Stimulated activated CD8-positive, alpha-beta memory T cell treated with anti-CD3 and anti-CD28 coated beads, Interleukin-4, amount 100 ng/mL, for 24 hours (primary cell): ENCODE data around the gene DPP6.
"Not testable (repeated sequence)": the region's sequence is repeated elsewhere in the genome, so short reads cannot be mapped to it uniquely, and the experiment has no call there.

Experiments
- DNase-seq: peaks from one replicate; pipeline ENCODE4 v3.0.0-alpha.2; 2020; ENCODE audit warnings: low read depth

Gene DPP6

DNA sequence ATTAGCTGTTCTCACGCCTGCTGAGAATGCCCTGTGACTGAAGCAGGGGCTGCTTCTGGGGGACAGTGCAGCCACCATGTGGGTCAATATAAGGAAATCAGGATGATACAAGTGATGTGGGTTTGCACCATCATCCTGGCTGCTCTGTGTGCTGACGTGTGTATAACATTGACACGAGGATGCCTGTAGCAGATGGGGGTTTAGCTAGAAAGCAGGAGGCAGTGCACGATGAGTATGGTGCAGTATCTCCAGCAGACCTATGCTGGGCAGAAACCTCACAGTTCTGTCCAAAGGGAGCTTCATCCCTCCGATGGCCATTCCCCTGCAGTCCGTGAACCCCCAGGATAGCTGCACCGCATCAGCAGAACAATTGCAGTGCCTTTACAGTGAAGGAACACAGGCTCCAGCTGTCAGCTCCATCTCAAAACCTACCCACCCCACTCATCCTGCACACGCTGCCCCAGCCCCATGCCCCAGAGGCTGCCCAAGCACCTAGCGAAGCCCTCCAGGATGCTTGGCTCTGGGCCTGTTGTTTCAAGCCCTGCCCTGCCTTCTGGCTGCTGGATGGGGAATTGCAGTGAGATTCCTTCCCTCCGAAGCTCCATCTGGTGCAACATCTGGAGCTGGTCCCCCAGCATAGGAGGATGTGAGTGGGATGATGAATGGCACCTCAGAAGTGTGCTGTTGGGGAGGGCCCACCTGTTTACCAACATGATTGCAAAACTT, 96.8 kb downstream of the DPP6 start:
- DNase-seq, result not testable (repeated sequence)

- DNase-seq, result not testable (repeated sequence)
Observed at GRCh38 chr7:154150656-154151055, 98.5 kb downstream of the DPP6 start.

DNA sequence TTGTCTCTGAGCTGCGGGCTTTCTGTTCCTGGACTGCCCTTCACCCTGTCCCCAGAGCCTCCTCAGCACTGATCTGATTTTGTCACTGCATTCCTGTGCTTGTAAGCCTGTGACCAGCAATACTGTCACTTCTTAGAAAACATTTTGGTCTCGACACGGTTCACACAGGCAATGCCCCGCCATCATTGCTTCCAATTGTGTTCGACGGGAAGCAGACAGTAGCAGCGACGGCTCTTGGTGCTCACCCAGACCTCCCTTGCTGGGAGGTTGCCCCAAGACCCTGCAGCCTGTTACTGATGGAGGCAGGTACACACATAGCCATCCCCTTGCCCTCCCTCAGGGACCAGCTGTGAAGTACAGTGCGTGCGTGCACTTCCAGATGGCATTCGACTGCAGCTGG, 99.1 kb downstream of the DPP6 start:
- DNase-seq, result not testable (repeated sequence)

DNA sequence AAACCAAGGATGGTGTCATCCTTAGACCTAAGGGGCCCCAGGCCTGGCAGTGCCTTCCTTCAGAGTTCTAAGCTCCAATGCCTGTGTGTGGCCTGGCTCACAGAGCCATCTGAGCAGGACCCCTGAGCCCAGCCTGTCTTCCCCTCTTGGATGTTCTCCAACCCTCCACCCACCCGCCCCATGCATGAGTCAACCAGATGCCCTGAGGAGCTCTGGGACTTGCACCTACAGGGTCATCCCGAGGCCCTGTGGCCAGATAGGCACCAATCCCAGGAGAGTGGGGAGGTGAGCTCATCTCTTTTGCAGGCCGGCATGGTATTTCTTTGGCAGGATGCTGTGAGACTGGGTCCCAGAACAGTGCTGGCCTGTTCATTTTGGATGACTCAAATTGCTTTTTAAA, 103.7 kb downstream of the DPP6 start:
- not testable (repeated sequence) for DNase-seq

DNA sequence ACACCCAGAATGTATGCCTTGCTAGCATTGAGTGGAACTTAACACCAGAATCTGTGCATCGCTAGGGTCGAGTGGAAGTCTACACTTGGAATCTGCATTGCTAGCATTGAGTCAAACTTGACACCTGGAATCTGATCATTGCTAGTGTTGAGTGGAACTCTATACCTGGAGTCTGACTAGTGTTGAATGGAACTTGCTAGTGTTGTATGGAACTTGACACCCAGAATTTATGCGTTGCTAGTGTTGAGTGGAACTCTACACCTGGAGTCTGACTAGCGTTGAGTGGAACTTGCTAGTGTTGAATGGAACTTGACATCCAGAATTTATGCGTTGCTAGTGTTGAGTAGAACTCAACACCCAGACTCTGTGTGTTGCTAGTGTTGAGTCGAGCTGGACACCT, 110.7 kb downstream of the DPP6 start:
- DNase-seq, result not testable (repeated sequence)

DNA sequence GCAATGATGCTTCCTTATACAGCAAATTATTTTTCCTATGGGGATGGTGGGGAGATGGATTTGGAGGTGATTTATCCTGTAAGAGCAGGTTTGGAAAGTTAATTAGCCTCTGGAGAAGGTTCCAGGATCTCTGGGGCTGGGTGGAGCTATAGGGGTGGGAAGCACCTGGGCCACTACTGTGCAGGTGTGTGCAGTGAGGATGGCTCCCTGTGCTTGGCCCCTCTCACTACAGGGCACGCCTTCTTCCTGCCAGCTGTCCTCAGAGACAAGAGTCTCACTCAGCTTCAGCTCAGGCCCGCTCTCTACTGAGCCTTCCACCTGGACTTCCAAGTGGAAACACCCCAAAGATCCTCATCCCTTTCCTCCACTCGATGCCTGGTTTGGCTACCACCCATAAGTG, 111.4 kb downstream of the DPP6 start:
- DNase-seq, result not testable (repeated sequence)

DNA sequence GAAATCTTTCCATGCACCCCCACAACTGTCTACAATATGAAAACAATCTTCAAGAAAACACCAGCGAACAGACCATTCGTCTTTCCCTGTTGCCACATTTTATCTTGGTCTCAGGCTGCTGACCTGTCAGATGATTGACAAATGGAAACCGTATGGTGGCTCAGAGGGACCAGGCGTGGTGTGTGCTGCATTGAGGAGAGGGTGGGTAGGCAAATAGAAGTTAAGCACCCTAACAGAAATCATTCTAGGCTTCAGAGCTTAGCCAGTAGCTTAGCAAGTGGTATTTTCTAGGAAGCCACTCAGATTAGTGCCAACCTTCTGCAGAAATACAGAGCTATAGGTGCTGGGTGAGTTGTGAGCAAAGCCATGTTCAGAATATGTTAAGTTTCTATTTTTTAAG, 114.9 kb downstream of the DPP6 start:
- DNase-seq, result no peak

GRCh38 chr7:154167807-154168206, 115.6 kb downstream of the DPP6 start:
- no peak for DNase-seq

- no peak for DNase-seq
Observed at GRCh38 chr7:154171422-154171821, 119.2 kb downstream of the DPP6 start.

GRCh38 chr7:154172236-154172635, 120.0 kb downstream of the DPP6 start:
- DNase-seq, result no peak

DNA sequence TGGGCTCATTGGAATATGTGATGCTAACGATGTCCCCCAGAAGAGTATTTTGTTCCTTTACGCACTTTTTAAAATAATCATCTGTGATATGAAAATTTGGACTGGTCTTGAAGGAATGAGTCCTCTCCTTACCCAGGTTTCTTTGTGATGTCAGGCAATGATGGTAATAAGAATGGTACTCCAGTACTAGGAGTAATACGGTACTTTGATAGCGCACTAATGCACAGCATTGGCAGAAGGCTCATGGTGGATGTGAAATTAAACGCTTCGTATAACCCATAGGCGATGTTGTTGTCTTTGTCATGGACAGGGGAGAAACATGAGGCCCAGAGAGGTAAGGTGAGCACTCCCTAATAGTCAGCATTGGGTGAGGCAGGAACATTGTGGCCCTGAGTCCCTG, 125.4 kb downstream of the DPP6 start:
- no peak for DNase-seq

- DNase-seq, result no peak
Observed at GRCh38 chr7:154178895-154179294, 126.7 kb downstream of the DPP6 start.

DNA sequence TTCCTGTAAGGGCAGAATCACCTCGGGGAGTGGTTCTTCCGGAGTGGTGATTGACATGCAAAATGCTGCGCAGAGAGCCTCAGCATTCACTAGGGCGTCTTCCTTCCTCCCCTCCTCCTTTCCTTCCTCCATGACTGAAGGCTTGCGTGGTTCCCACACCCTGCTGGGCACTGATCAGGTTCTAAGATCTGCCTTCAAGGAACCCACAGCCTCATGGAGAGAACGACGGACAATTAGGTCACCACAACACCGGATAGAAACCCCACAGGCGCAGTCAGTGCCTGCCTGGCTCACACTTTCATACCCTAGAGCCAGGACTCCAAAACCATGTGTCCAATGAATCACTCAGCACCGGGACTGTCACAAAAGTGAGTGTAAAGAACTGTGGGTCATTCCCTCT, 131.3 kb downstream of the DPP6 start:
- no peak for DNase-seq

GRCh38 chr7:154183946-154184345, 131.7 kb downstream of the DPP6 start:
- no peak for DNase-seq

- DNase-seq, result no peak
Observed at GRCh38 chr7:154186811-154187210, 134.6 kb downstream of the DPP6 start.

- no peak for DNase-seq
Observed at GRCh38 chr7:154188330-154188729, 136.1 kb downstream of the DPP6 start.

GRCh38 chr7:154195266-154195665, 143.1 kb downstream of the DPP6 start:
- no peak for DNase-seq

GRCh38 chr7:154198481-154198880, 146.3 kb downstream of the DPP6 start:
- no peak for DNase-seq

- DNase-seq, result no peak
Observed at GRCh38 chr7:154200241-154200640, 148.0 kb downstream of the DPP6 start.

GRCh38 chr7:154202002-154202401, 149.8 kb downstream of the DPP6 start:
- DNase-seq, result no peak

GRCh38 chr7:154204046-154204445, 151.8 kb downstream of the DPP6 start:
- no peak for DNase-seq

GRCh38 chr7:154212861-154213260, 160.7 kb downstream of the DPP6 start:
- DNase-seq, result no peak

DNA sequence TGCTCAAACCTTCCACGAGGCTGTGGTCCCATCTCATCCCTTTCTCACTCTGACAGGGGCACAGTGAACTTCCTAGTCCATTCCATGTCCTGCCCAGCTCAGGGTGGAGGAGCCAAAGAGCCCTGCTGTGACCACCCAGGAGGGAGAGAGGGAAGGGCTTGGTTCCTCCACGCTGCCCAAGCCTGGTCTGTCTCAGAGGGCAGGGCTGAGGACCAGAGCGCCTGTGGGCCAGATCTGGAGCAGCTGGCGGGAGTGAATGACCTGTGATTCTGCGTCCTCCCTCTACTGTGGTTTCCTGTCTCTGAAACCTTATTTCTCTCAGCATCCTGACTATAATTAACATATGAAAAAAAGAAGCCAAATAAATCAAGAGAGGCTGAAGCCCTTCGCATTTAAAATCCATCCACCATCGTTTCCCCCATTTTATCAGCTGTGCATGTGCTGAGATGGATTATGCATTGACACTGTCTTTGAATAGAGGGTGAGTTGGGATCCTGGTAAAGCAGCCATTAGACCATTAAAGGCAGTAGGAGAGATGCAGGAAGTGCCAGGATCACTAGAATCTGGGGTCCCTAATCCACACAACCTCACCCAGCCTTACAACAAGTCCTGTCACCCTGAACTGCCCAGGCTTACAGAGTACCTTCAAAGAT, 165.6 kb downstream of the DPP6 start:
- no peak for DNase-seq

DNA sequence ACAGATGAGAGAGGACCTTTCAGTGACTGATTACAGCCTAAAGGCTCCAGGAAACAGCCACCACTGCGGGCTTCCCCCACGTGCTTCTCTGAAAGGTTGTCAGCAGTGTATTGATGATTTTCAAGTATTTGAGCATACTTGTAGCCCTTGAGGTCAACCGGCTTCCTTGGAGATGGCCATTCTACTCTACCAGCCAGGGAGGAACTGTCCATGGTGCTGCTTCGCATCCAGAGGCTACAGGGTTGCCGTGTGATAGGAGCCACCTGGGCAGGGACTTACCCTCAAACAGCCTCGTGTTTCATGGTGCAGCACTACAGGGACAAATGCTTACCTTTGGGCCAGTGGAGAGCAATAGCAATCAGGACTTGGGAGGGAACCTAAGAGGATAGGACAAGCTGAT, 179.5 kb downstream of the DPP6 start:
- DNase-seq, result no peak
